ENCODE data around the gene NAXE.
"Not testable (repeated sequence)": the region's sequence is repeated elsewhere in the genome, so short reads cannot be mapped to it uniquely, and the experiment has no call there.

DNA sequence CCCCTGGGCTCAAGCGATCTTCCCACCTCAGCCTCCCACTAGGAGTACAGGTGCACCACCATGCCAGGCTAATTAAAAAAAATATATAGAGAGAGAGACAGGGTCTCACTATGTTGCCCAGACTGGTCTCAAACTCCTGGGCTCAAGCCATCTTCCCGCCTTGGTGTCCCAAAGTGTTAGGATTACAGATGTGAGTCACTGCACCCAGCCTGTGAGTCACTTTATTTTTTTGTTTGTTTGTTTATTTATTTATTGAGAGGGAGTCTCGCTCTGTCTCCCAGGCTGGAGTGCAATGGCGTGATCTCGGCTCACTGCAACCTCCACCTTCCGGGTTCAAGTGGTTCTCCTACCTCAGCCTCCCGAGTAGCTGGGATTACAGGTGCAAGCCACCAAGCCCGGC, 3.6 kb upstream of the NAXE start:
- TF ChIP-seq, protein P1, sequence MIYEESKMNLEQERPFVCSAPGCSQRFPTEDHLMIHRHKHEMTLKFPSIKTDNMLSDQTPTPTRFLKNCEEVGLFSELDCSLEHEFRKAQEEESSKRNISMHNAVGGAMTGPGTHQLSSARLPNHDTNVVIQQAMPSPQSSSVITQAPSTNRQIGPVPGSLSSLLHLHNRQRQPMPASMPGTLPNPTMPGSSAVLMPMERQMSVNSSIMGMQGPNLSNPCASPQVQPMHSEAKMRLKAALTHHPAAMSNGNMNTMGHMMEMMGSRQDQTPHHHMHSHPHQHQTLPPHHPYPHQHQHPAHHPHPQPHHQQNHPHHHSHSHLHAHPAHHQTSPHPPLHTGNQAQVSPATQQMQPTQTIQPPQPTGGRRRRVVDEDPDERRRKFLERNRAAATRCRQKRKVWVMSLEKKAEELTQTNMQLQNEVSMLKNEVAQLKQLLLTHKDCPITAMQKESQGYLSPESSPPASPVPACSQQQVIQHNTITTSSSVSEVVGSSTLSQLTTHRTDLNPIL (CRISPR knock-in tag; IDR thresholded peaks at IDR 0.05; ENCODE audit: low read depth): not testable (repeated sequence)
- TF ChIP-seq, protein P2, sequence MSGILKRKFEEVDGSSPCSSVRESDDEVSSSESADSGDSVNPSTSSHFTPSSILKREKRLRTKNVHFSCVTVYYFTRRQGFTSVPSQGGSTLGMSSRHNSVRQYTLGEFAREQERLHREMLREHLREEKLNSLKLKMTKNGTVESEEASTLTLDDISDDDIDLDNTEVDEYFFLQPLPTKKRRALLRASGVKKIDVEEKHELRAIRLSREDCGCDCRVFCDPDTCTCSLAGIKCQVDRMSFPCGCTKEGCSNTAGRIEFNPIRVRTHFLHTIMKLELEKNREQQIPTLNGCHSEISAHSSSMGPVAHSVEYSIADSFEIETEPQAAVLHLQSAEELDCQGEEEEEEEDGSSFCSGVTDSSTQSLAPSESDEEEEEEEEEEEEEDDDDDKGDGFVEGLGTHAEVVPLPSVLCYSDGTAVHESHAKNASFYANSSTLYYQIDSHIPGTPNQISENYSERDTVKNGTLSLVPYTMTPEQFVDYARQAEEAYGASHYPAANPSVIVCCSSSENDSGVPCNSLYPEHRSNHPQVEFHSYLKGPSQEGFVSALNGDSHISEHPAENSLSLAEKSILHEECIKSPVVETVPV (CRISPR knock-in tag; IDR thresholded peaks at IDR 0.05): not testable (repeated sequence)
- not testable (repeated sequence) for TF ChIP-seq ZFP3 (CRISPR knock-in tag; IDR thresholded peaks at IDR 0.05); PATZ1 (CRISPR knock-in tag; IDR thresholded peaks at IDR 0.05; ENCODE audit: borderline replicate concordance); ZNF70 (CRISPR knock-in tag; IDR thresholded peaks at IDR 0.05); ZNF565 (CRISPR knock-in tag; conservative IDR thresholded peaks at IDR 0.05; ENCODE audit: low read depth); ZFP30 (CRISPR knock-in tag; IDR thresholded peaks at IDR 0.05); SNAI2 (CRISPR knock-in tag; IDR thresholded peaks at IDR 0.05); RARB (CRISPR knock-in tag; IDR thresholded peaks at IDR 0.05); ARNTL (CRISPR knock-in tag; IDR thresholded peaks at IDR 0.05; ENCODE audit: borderline replicate concordance, low read depth); OSR1 (CRISPR knock-in tag; IDR thresholded peaks at IDR 0.05)

Data from SK-N-SH treated with all-trans-retinoic acid at 6 μM for 48 hours (cell line).